ENCODE results near the gene MBTPS1.

GRCh38 chr16:84105948-84106740 lies 10.6 kb downstream of the MBTPS1 start:
- TF ChIP-seq POLR2A (IDR thresholded peaks at IDR 0.05; ENCODE audit: low read depth, low read length) (no peak), POLR2AphosphoS5 (IDR thresholded peaks at IDR 0.05; ENCODE audit: low read depth, low read length) (no peak)
